Upper lobe of left lung (tissue), 6 donors: ENCODE results near the gene SYTL1. TPM values are rescaled to one million over a fixed set of nuclear protein-coding genes. Genes with fewer than 3 reads are reported as not detected.

ENCODE experiments used
- ATAC-seq, 2 donors: fragments of 200-7000 bp; cut with Tn5 transposase; one replicate each; pipeline ENCODE4 v1.9.1; 2022; ENCODE audit warnings: mild to moderate bottlenecking in 2 of 2, moderate library complexity in 2 of 2; ENCODE audit not compliant: low FRiP score in 2 of 2
- DNase-seq, 2 donors: peaks; one replicate each; pipeline ENCODE4 v3.0.0-alpha.2; 2019 to 2020
- H3K27ac ChIP-seq, 4 donors: fragments of 200-600 bp; sonication (generic); one replicate each; pipeline ENCODE4 v1.5.1; 2016 to 2019
- H3K27me3 ChIP-seq, 4 donors: fragments of 200-600 bp; sonication (generic); one replicate each; pipeline ENCODE4 v1.5.1; 2017 to 2019
- H3K36me3 ChIP-seq, 4 donors: fragments of 200-600 bp; sonication (generic); one replicate each; pipeline ENCODE4 v1.5.1; 2016 to 2019
- H3K4me1 ChIP-seq, 4 donors: fragments of 200-600 bp; sonication (generic); one replicate each; pipeline ENCODE4 v1.5.1; 2018 to 2019
- H3K4me3 ChIP-seq, 4 donors: fragments of 200-600 bp; sonication (generic); one replicate each; pipeline ENCODE4 v1.5.1; 2017 to 2019; ENCODE audit warnings: mild to moderate bottlenecking in 2 of 4, moderate library complexity in 1 of 4
- H3K9me3 ChIP-seq, 4 donors: fragments of 200-600 bp; sonication (generic); one replicate each; pipeline ENCODE4 v1.5.1; 2018 to 2019
- EP300 ChIP-seq, 4 donors: sonication (generic); formaldehyde crosslinking; IDR thresholded peaks; one replicate each; pipeline ENCODE4 v1.5.1; 2017; ENCODE audit warnings: antibody characterized with exemption in 4 of 4, control low read depth in 2 of 4
- POLR2A ChIP-seq, 4 donors: fragments of 450-650 bp; IDR thresholded peaks; one replicate each; pipeline ENCODE4 v1.5.1; 2016 to 2017; ENCODE audit warnings: antibody characterized with exemption in 4 of 4, mild to moderate bottlenecking in 2 of 4
- POLR2AphosphoS5 ChIP-seq, 2 donors: sonication (generic); formaldehyde crosslinking; IDR thresholded peaks; one replicate each; pipeline ENCODE4 v1.5.1; 2017; ENCODE audit warnings: antibody characterized with exemption in 2 of 2
- WGBS, 2 donors: methylation state at CpG; one replicate each; pipeline ENCODE4 v1.1.5; 2017 to 2018; 5-methylcytosine and 5-hydroxymethylcytosine counted together
- total RNA-seq, 6 donors: library from RNA; depleted of rRNA in 4 of 6; stranded (reverse); fragments of >200 nt in 4 of 6; gene quantifications; one replicate each; pipeline versions ENCODE4 v1.1.0 to v1.2.1, GENCODE V29; 2016 to 2021
- TF ChIP-seq, protein P1 (sequence below), 6 experiments: fragments of 450-650 bp in 4 of 6; fragments of 200-600 bp in 2 of 6; sonication (generic) in 2 of 6; IDR thresholded peaks; one replicate each; pipeline ENCODE4 v1.5.1; 2016 to 2019; ENCODE audit warnings: antibody characterized with exemption in 6 of 6
- donor health status: DM: no; HTN: no; CAD: no; lungs with moderate emphysema.
- donor health status: DM: no; HTN: yes; CAD: no; lungs with severe emphysema.

SYTL1 gene
- total RNA-seq, 6 donors from 2014 or later, result 28.7 to 74.4 (median 44.1) TPM

DNA sequence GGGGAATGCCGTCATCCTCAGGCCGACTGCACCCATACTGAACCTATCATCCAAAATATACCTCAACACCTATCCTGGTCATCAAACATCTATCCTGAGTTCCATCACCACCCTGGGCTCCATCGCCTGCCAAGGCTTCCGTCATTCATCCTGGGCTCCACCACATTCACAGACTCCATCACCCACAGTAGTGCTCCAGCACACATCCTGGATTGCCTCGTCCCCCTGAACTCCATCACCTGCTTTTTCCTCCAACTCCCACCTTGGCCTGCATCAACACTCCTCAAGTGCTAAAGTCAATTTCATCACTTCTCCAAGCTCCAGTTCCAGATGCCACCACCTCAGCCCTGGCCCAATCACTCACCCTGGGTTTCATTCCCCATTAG, 17.1 kb downstream of the SYTL1 start:
- no peak overlapping the region for H3K27ac ChIP-seq
- ATAC-seq (no peak), DNase-seq (no peak)
- H3K36me3 ChIP-seq, result peaks cover 38 to 100% (median 97%) of the 10 kb centered on the region in 4 donors
- WGBS, 2 donors, result 93 to 98% methylated on average over 5 of the region's 5 CpGs
- no peaks in the 10 kb centered on the region for H3K27me3 ChIP-seq
- H3K9me3 ChIP-seq, result no peaks in the 10 kb centered on the region
- H3K4me1 ChIP-seq, result peaks cover 6 to 26% (median 22%) of the 10 kb centered on the region in 4 donors
- H3K4me3 ChIP-seq, result no peak overlapping the region
- TF ChIP-seq EP300 (IDR thresholded peaks at IDR 0.05) (no peak), POLR2A (IDR thresholded peaks at IDR 0.05) (no peak), POLR2AphosphoS5 (IDR thresholded peaks at IDR 0.05) (no peak)
- TF ChIP-seq, protein P1, sequence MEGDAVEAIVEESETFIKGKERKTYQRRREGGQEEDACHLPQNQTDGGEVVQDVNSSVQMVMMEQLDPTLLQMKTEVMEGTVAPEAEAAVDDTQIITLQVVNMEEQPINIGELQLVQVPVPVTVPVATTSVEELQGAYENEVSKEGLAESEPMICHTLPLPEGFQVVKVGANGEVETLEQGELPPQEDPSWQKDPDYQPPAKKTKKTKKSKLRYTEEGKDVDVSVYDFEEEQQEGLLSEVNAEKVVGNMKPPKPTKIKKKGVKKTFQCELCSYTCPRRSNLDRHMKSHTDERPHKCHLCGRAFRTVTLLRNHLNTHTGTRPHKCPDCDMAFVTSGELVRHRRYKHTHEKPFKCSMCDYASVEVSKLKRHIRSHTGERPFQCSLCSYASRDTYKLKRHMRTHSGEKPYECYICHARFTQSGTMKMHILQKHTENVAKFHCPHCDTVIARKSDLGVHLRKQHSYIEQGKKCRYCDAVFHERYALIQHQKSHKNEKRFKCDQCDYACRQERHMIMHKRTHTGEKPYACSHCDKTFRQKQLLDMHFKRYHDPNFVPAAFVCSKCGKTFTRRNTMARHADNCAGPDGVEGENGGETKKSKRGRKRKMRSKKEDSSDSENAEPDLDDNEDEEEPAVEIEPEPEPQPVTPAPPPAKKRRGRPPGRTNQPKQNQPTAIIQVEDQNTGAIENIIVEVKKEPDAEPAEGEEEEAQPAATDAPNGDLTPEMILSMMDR (IDR thresholded peaks at IDR 0.05), result no peak

DNA sequence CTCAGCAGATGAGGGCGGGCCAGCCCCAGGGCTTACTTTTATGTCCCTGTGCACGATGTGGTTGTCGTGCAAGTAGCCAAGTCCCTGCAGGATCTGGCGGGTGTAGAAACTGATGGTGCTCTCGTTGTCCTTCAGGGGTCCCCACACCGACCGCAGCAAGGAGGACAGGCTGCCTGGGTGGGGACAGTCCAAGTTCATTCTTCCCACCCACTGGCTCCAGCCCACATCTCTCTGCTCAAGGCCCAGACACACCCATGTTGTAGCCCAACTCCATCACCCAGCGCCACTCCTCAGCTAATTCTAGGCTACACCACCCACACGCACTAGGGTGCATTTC, 18.0 kb downstream of the SYTL1 start:
- peak overlapping the region in 1 of 4 donors; percentile 42 for H3K4me3 ChIP-seq

DNA sequence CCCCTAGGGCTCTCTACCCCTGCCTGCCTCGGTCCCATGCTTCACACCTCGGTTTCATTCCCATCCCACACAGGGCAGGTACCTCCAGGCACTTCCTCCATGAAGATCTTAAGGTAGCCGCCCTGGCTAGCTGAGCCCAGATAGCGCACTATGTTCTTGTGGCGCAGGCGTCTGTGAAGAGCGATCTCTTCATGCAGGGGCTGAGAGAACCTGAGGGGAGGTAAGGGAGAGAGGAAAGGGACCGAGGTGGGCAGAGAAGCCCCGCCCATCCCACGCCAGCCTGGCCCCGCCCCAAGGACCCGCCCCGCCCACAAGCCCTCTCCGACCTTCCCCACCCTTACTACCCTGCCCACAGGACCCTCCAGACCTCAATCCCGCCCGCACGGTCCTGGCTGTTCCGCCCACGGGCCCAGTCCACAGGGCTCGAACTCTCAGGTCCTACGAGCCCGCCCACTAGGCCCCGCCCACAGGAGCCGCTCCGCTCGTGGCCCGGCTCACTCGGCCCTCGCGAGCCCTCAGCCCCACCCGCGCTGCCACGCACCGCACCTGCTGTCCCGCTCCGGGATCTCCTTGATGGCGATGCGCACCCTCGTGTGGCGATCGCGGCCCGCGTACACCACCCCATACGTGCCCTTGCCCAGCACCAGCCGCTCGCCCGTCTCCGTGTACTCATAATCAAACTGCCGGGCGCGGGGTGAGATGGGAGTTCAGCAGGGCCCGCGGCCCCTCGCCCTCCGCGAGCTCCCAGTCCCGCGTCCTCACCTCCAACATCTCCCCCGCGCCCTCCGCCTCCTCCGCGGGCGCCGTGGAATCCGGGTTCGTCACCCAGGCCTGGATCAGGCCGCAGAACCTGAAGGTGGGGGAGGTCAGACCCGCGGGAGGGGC, 18.6 kb downstream of the SYTL1 start:
- peak overlapping the region in 1 of 4 donors; percentile 3 for H3K27ac ChIP-seq
- H3K4me3 ChIP-seq, result peak overlapping the region in 3 of 4 donors; percentile 11 to 42 (median 36)
- ATAC-seq, result no peak
- DNase-seq, result peak in 1 of 2 donors; percentile 91
- WGBS, 2 donors, result 64 to 70% methylated on average over 58 to 71 of the region's 71 CpGs
- no peak for TF ChIP-seq POLR2AphosphoS5 (IDR thresholded peaks at IDR 0.05)
- no peak for TF ChIP-seq EP300 (IDR thresholded peaks at IDR 0.05)
- TF ChIP-seq, protein P1 (IDR thresholded peaks at IDR 0.05), result no peak
- TF ChIP-seq POLR2A (IDR thresholded peaks at IDR 0.05), result peak in 1 of 4 donors; percentile 5
- peaks cover 19 to 39% (median 36%) of the 10 kb centered on the region in 4 donors for H3K4me1 ChIP-seq
- H3K36me3 ChIP-seq, result peaks cover 37 to 97% (median 89%) of the 10 kb centered on the region in 4 donors
- no peaks in the 10 kb centered on the region for H3K27me3 ChIP-seq
- H3K9me3 ChIP-seq, result no peaks in the 10 kb centered on the region

More for the DNA sequence above, 18.0 kb downstream of the SYTL1 start:
- TF ChIP-seq EP300 (IDR thresholded peaks at IDR 0.05), result no peak
- TF ChIP-seq, protein P1 (IDR thresholded peaks at IDR 0.05), result no peak
- no peak for TF ChIP-seq POLR2A (IDR thresholded peaks at IDR 0.05)
- TF ChIP-seq POLR2AphosphoS5 (IDR thresholded peaks at IDR 0.05), result no peak
- Histone ChIP-seq H3K4me1 (peaks cover 14 to 35% (median 30%) of the 10 kb centered on the region in 4 donors), H3K36me3 (peaks cover 41 to 100% (median 95%) of the 10 kb centered on the region in 4 donors), H3K9me3 (no peaks in the 10 kb centered on the region), H3K27me3 (no peaks in the 10 kb centered on the region), H3K27ac (no peak overlapping the region)
- WGBS, 2 donors, result 74 to 82% methylated on average over 6 to 9 of the region's 9 CpGs
- ATAC-seq, result no peak
- no peak for DNase-seq

DNA sequence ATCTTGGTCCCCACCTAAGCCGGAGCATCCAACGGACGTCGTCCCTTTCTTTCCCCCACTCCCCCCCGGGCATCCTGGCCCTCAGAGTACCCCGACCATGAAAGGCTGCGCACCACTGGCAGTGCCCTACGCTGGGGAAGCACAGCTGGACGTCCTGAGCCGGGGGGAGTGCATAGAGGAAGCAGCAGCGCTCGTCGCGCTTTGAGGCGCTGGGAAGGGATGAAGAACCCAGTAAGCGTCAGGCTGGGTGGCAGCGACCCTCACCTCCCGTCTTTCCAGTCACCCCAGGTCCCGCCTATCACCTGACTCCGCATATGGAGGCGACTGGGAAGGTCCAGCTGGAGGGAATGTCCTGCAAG, 19.2 kb downstream of the SYTL1 start:
- peak overlapping the region in 1 of 4 donors; percentile 42 for H3K4me3 ChIP-seq
- no peak overlapping the region for H3K27ac ChIP-seq
- DNase-seq (no peak), ATAC-seq (no peak)
- TF ChIP-seq POLR2A (IDR thresholded peaks at IDR 0.05) (no peak), POLR2AphosphoS5 (IDR thresholded peaks at IDR 0.05) (no peak), EP300 (IDR thresholded peaks at IDR 0.05) (no peak)
- TF ChIP-seq, protein P1 (IDR thresholded peaks at IDR 0.05), result no peak
- no peaks in the 10 kb centered on the region for H3K9me3 ChIP-seq
- no peaks in the 10 kb centered on the region for H3K27me3 ChIP-seq
- H3K4me1 ChIP-seq, result peaks cover 19 to 39% (median 36%) of the 10 kb centered on the region in 4 donors
- peaks cover 32 to 91% (median 84%) of the 10 kb centered on the region in 4 donors for H3K36me3 ChIP-seq
- 84 to 88% methylated on average over 21 of the region's 21 CpGs for WGBS, 2 donors
